Measurements from ENCODE around the gene RUVBL1. TPM values are rescaled to one million over a fixed set of nuclear protein-coding genes. Genes with fewer than 3 reads are reported as not detected.
A peak's percentile ranks its signal among the peaks of the same experiment; 100 is the strongest.

RUVBL1 gene
- total and polyA plus RNA-seq, 2 experiments from 2014 or later = 83.1 to 95.2 TPM

- peaks cover 27% of the 10 kb centered on the region for H3K36me3 ChIP-seq
These were observed 23.5 kb downstream of the RUVBL1 start for GRCh38 chr3:128100161-128100560.

DNA sequence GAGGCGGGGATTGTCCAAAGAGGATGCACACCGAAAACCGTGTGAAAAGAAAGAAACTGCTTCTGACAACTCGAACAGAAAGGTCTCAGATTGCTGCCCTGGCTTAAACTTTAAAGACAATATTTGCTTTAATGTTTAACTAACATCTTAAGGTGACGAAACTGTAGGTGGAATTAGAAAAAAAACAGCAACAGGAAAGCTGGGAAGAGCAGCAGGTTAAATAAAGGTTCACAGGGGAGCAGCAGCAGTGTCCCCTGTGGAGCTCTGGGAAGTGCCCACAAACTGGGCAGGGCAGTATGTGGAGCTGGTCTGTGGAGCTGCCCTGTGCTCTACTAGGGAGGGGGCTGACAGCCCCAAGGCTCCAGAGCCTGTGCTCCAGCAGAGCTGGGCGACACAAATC, 25.4 kb downstream of the RUVBL1 start:
- no peak overlapping the region for H3K27ac ChIP-seq
- H3K36me3 ChIP-seq = peaks cover 22% of the 10 kb centered on the region

More at GRCh38 chr3:128100161-128100560, 23.5 kb downstream of the RUVBL1 start:
- no peak for TF ChIP-seq CTCF (IDR thresholded peaks at IDR 0.05; ENCODE audit: low read depth, low read length)
- Histone ChIP-seq H3K9me3 (ENCODE audit: low read depth) (no peaks in the 10 kb centered on the region), H3K27ac (no peak overlapping the region), H3K27me3 (no peaks in the 10 kb centered on the region), H3K4me1 (ENCODE audit: low read depth) (no peaks in the 10 kb centered on the region), H3K4me3 (no peak overlapping the region)
- DNase-seq (ENCODE audit: low read depth in 1 of 2, low spot score in 1 of 2) = no peak

GRCh38 chr3:128095222-128095703, 28.3 kb downstream of the RUVBL1 start:
- H3K27ac ChIP-seq = no peak overlapping the region
- no peaks in the 10 kb centered on the region for H3K4me1 ChIP-seq (ENCODE audit: low read depth)
- no peaks in the 10 kb centered on the region for H3K27me3 ChIP-seq
- DNase-seq (ENCODE audit: low read depth in 1 of 2, low spot score in 1 of 2) = peak; percentile 89
- H3K36me3 ChIP-seq = peaks cover 23% of the 10 kb centered on the region
- H3K9me3 ChIP-seq (ENCODE audit: low read depth) = no peaks in the 10 kb centered on the region
- TF ChIP-seq CTCF (IDR thresholded peaks at IDR 0.05; ENCODE audit: low read depth, low read length) = peak; percentile 88
- no peak overlapping the region for H3K4me3 ChIP-seq

More for the DNA sequence above, 25.4 kb downstream of the RUVBL1 start:
- no peak for DNase-seq (ENCODE audit: low read depth in 1 of 2, low spot score in 1 of 2)
- no peaks in the 10 kb centered on the region for H3K4me1 ChIP-seq (ENCODE audit: low read depth)
- H3K27me3 ChIP-seq = no peaks in the 10 kb centered on the region
- no peaks in the 10 kb centered on the region for H3K9me3 ChIP-seq (ENCODE audit: low read depth)
- no peak for TF ChIP-seq CTCF (IDR thresholded peaks at IDR 0.05; ENCODE audit: low read depth, low read length)
- no peak overlapping the region for H3K4me3 ChIP-seq

- TF ChIP-seq CTCF (IDR thresholded peaks at IDR 0.05; ENCODE audit: low read depth, low read length) = no peak
- Histone ChIP-seq H3K27ac (no peak overlapping the region), H3K4me3 (no peak overlapping the region), H3K4me1 (ENCODE audit: low read depth) (no peaks in the 10 kb centered on the region), H3K36me3 (peaks cover 23% of the 10 kb centered on the region), H3K9me3 (ENCODE audit: low read depth) (no peaks in the 10 kb centered on the region), H3K27me3 (no peaks in the 10 kb centered on the region)
- DNase-seq (ENCODE audit: low read depth in 1 of 2, low spot score in 1 of 2) = no peak
These were observed 29.1 kb downstream of the RUVBL1 start for GRCh38 chr3:128094295-128095151.

GRCh38 chr3:128091586-128091985, 32.0 kb downstream of the RUVBL1 start:
- Histone ChIP-seq H3K4me3 (no peak overlapping the region), H3K4me1 (ENCODE audit: low read depth) (no peaks in the 10 kb centered on the region), H3K36me3 (peaks cover 4% of the 10 kb centered on the region), H3K27me3 (no peaks in the 10 kb centered on the region), H3K9me3 (ENCODE audit: low read depth) (no peaks in the 10 kb centered on the region), H3K27ac (no peak overlapping the region)
- DNase-seq (ENCODE audit: low read depth in 1 of 2, low spot score in 1 of 2) = no peak
- TF ChIP-seq CTCF (IDR thresholded peaks at IDR 0.05; ENCODE audit: low read depth, low read length) = no peak

Data from cardiac muscle cell (in vitro differentiated cells and primary cell).